ENCODE results near the gene GALNT9. TPM values are rescaled to one million over a fixed set of nuclear protein-coding genes. Genes with fewer than 3 reads are reported as not detected.

The GALNT9 gene
- total RNA-seq, 1 donor from 2014 or later: not detected

GRCh38 chr12:132317233-132317938 lies 12.0 kb downstream of the GALNT9 start:
- H3K27ac ChIP-seq: no peak overlapping the region
- no peak overlapping the region for H3K27ac Mint-ChIP-seq
- no peaks in the 10 kb centered on the region for H3F3A ChIP-seq (ENCODE audit: low read depth)
- H3K9me3 ChIP-seq (ENCODE audit: low read depth): no peaks in the 10 kb centered on the region
- H3K4me2 ChIP-seq: no peak overlapping the region
- H4K20me1 ChIP-seq (ENCODE audit: low read depth): no peaks in the 10 kb centered on the region
- peaks cover 10% of the 10 kb centered on the region for H3K27me3 Mint-ChIP-seq (ENCODE audit: insufficient read depth, low read depth)
- H3K36me3 Mint-ChIP-seq: no peaks in the 10 kb centered on the region
- TF ChIP-seq EZH2phosphoT487 (IDR thresholded peaks at IDR 0.05) (no peak), EZH2 (IDR thresholded peaks at IDR 0.05) (no peak)
- TF ChIP-seq, protein P1, sequence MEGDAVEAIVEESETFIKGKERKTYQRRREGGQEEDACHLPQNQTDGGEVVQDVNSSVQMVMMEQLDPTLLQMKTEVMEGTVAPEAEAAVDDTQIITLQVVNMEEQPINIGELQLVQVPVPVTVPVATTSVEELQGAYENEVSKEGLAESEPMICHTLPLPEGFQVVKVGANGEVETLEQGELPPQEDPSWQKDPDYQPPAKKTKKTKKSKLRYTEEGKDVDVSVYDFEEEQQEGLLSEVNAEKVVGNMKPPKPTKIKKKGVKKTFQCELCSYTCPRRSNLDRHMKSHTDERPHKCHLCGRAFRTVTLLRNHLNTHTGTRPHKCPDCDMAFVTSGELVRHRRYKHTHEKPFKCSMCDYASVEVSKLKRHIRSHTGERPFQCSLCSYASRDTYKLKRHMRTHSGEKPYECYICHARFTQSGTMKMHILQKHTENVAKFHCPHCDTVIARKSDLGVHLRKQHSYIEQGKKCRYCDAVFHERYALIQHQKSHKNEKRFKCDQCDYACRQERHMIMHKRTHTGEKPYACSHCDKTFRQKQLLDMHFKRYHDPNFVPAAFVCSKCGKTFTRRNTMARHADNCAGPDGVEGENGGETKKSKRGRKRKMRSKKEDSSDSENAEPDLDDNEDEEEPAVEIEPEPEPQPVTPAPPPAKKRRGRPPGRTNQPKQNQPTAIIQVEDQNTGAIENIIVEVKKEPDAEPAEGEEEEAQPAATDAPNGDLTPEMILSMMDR (IDR thresholded peaks at IDR 0.05): no peak
- H2AFZ ChIP-seq (replicated peaks): no peak overlapping the region
- no peaks in the 10 kb centered on the region for H3K4me1 Mint-ChIP-seq
- no peaks in the 10 kb centered on the region for H3K9me3 Mint-ChIP-seq
- DNase-seq (ENCODE audit: low spot score): no peak
- no peaks in the 10 kb centered on the region for H3K79me2 ChIP-seq (ENCODE audit: low read depth)
- H3K27me3 ChIP-seq: peaks cover 33% of the 10 kb centered on the region
- H3K4me3 Mint-ChIP-seq: peak overlapping the region; percentile 21
- no peak overlapping the region for H3K9ac ChIP-seq
- H3K4me3 ChIP-seq: no peak overlapping the region
- no peaks in the 10 kb centered on the region for H3K4me1 ChIP-seq
- no peaks in the 10 kb centered on the region for H3K36me3 ChIP-seq

DNA sequence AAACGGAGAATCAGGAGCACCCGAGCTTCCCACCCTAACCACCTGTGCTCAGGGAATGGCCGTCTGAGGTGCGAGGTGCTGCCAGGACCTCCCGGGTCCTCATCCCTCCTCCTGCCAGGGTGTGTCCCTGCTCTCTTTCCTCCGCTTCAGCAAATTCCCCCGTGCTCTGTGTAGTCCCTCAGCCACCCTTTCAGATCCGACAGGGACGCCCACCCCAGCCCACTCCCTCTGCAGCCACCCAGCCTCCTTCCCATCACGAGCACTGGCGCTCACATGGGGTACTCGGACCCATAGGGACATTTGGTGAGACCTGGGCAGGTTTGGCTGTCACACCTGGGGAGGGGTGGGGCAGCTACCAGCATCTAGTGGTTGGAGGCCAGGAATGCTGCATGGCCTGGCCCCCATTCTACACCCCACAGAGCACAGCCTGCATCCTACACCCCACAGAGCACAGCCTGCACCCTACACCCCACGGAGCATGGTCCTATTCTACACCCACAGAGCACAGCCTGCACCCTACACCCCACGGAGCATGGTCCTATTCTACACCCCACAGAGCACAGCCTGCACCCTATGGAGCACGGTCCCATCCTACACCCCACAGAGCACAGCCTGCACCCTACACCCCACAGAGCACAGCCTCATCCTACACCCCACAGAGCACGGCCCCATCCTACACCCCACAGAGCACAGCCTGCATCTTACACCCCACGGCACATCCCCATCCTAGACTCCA lies 12.7 kb downstream of the GALNT9 start:
- Mint-ChIP-seq H3K27ac (no peak overlapping the region), H3K4me3 (peak overlapping the region; percentile 21), H3K9me3 (peaks cover 5% of the 10 kb centered on the region), H3K36me3 (no peaks in the 10 kb centered on the region), H3K27me3 (ENCODE audit: insufficient read depth, low read depth) (peaks cover 10% of the 10 kb centered on the region), H3K4me1 (no peaks in the 10 kb centered on the region)
- H3K9ac ChIP-seq: no peak overlapping the region
- peaks cover 41% of the 10 kb centered on the region for H3K27me3 ChIP-seq
- no peaks in the 10 kb centered on the region for H3K4me1 ChIP-seq
- no peak overlapping the region for H3K4me2 ChIP-seq
- no peaks in the 10 kb centered on the region for H3K9me3 ChIP-seq (ENCODE audit: low read depth)
- no peak overlapping the region for H2AFZ ChIP-seq (replicated peaks)
- no peaks in the 10 kb centered on the region for H3K79me2 ChIP-seq (ENCODE audit: low read depth)
- DNase-seq (ENCODE audit: low spot score): no peak
- no peaks in the 10 kb centered on the region for H3F3A ChIP-seq (ENCODE audit: low read depth)
- H3K36me3 ChIP-seq: no peaks in the 10 kb centered on the region
- no peak overlapping the region for H3K27ac ChIP-seq
- TF ChIP-seq, protein P1 (IDR thresholded peaks at IDR 0.05): no peak
- no peak for TF ChIP-seq EZH2 (IDR thresholded peaks at IDR 0.05)
- no peak for TF ChIP-seq EZH2phosphoT487 (IDR thresholded peaks at IDR 0.05)
- no peak overlapping the region for H3K4me3 ChIP-seq
- no peaks in the 10 kb centered on the region for H4K20me1 ChIP-seq (ENCODE audit: low read depth)

DNA sequence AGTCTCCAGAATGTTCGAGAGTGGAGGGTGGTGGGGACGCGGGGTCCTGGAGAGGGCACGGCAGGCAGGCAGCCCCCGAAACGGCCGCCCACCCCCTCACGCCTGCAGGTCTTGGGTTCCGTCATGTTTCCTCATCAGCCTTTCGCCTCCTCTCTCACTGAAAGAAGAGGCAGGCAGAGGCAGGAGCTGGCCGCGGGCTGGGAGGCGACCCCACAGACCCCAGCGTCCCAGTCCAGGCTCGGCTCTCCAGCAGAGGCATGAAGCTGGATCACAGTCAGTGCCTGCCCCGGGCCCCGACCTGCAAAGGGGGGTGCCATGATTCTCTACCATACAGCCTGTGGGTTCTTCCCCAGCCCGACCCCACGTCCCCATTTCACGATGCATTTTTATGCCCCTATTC lies 13.4 kb downstream of the GALNT9 start:
- no peaks in the 10 kb centered on the region for H3F3A ChIP-seq (ENCODE audit: low read depth)
- no peaks in the 10 kb centered on the region for H3K79me2 ChIP-seq (ENCODE audit: low read depth)
- H3K9me3 Mint-ChIP-seq: peaks cover 11% of the 10 kb centered on the region
- peaks cover 44% of the 10 kb centered on the region for H3K27me3 ChIP-seq
- H3K4me2 ChIP-seq: no peak overlapping the region
- DNase-seq (ENCODE audit: low spot score): no peak
- no peak overlapping the region for H3K27ac ChIP-seq
- H2AFZ ChIP-seq (replicated peaks): no peak overlapping the region
- H3K36me3 ChIP-seq: no peaks in the 10 kb centered on the region
- H3K36me3 Mint-ChIP-seq: no peaks in the 10 kb centered on the region
- H4K20me1 ChIP-seq (ENCODE audit: low read depth): no peaks in the 10 kb centered on the region
- peaks cover 2% of the 10 kb centered on the region for H3K4me1 Mint-ChIP-seq
- no peak overlapping the region for H3K27ac Mint-ChIP-seq
- TF ChIP-seq, protein P1 (IDR thresholded peaks at IDR 0.05): no peak
- TF ChIP-seq EZH2phosphoT487 (IDR thresholded peaks at IDR 0.05) (no peak), EZH2 (IDR thresholded peaks at IDR 0.05) (no peak)
- H3K9me3 ChIP-seq (ENCODE audit: low read depth): no peaks in the 10 kb centered on the region
- peaks cover 5% of the 10 kb centered on the region for H3K27me3 Mint-ChIP-seq (ENCODE audit: insufficient read depth, low read depth)
- no peak overlapping the region for H3K4me3 ChIP-seq
- H3K9ac ChIP-seq: no peak overlapping the region
- no peak overlapping the region for H3K4me3 Mint-ChIP-seq
- H3K4me1 ChIP-seq: no peaks in the 10 kb centered on the region
